LNCaP clone FGC (cell line): ENCODE data around the gene MARCHF7.
"Not testable (repeated sequence)": the region's sequence is repeated elsewhere in the genome, so short reads cannot be mapped to it uniquely, and the experiment has no call there.

Experiments used
- DNase-seq: peaks from one replicate; pipeline ENCODE4 v3.0.0-alpha.2; 2011; ENCODE audit warnings: low read depth
- H3K4me3 ChIP-seq: 2 replicates; pipeline ENCODE4 v1.5.1; 2011; ENCODE audit warnings: mild to moderate bottlenecking, low read depth, low read length, control low read depth
- TF ChIP-seq, protein P1 (sequence below): IDR thresholded peaks from 2 replicates; pipeline ENCODE4 v1.5.1; 2012; ENCODE audit warnings: mild to moderate bottlenecking; ENCODE audit not compliant: control insufficient read depth, insufficient read depth; ENCODE audit errors: extremely low read depth

The MARCHF7 gene

DNA sequence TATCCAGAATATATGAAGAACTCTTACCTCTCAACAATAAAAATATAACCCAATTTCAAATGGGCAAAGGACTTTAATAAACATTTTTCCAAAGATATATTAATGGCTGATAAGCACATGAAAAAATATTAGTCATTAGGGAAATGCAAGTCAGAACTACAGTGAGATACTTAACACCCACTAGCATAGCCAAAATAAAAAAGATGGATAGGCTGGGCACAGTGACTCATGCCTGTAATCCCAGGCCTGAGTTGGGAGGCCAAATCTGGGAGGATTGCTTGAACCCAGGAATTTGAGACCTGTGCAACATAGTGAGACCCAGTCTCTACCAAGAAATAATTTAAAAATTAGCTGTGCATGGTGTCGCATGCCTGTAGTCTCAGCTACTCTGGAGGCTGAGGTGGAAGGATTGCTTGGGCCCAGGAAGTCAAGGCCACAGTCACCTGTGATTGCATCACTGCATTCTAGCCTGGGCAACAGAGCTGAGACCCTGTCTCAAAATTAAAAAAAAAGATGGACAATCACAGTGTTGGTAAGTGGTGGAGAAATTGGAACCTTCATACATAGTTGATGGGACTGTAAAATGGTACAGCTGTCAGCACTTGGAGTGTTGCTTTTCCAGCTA is 25.1 kb downstream of the MARCHF7 start:
- no peak for DNase-seq
- no peak overlapping the region for H3K4me3 ChIP-seq
- TF ChIP-seq, protein P1, sequence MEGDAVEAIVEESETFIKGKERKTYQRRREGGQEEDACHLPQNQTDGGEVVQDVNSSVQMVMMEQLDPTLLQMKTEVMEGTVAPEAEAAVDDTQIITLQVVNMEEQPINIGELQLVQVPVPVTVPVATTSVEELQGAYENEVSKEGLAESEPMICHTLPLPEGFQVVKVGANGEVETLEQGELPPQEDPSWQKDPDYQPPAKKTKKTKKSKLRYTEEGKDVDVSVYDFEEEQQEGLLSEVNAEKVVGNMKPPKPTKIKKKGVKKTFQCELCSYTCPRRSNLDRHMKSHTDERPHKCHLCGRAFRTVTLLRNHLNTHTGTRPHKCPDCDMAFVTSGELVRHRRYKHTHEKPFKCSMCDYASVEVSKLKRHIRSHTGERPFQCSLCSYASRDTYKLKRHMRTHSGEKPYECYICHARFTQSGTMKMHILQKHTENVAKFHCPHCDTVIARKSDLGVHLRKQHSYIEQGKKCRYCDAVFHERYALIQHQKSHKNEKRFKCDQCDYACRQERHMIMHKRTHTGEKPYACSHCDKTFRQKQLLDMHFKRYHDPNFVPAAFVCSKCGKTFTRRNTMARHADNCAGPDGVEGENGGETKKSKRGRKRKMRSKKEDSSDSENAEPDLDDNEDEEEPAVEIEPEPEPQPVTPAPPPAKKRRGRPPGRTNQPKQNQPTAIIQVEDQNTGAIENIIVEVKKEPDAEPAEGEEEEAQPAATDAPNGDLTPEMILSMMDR: no peak

GRCh38 chr2:159737917-159738296 is 25.6 kb downstream of the MARCHF7 start:
- TF ChIP-seq, protein P1: no peak
- no peak overlapping the region for H3K4me3 ChIP-seq
- DNase-seq: no peak

DNA sequence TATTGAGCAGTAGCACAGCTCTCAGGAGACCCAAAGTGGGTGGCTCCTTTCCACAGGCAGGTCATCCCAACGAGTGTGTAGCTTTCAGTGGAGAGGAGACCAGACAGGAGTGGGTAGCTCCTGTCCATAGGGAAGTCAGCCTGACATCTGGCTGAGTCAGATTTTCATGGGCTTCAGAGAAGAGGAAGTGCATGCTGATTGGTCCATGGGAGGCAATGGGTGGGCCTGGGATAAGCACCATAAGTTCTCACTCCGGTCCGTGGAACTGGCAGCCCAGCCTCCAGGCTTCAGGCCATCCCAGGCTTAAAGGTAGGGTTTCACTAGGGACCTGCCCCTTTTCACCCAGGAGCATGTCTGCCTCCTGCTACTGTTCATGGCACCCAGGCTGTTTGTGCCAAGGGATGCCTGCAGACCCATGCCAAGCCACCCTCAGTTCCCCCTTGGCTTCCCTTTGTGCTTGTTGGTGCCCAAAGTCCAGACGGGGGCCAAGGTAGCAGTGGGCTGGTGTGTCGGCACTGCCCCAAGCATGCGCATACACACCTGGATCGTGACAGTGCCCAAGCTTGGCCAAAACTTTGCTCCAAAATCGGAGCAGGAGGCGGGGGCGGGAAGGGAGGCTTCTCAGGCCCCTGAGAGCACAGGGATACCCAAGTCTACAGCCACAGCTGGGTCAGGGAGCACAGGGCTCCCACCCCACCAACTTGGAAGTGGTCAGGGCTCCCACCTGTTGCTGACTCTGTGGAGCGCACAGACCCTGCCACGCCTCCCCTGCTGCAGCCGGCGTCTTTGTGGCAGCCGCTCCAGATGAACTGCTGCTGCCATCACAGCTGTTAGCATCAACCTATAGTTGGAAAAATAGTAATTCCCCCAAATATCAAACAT is 26.4 kb downstream of the MARCHF7 start:
- TF ChIP-seq, protein P1: no peak
- DNase-seq: no peak

DNA sequence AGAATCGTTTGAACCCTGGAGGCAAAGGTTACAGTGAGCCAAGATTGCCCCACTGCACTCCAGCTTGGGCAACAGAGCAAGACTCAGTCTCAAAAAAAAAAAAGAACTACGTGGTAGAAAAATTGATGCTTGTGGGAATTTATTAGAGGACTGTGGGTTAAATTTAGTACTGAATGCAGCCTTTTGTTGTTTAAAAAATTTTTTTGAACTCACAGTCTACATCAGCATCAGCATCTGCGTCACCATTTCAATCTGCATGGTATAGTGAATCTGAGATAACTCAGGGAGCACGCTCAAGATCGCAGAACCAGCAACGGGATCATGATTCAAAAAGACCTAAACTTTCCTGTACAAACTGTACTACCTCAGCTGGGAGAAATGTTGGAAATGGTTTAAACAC is 30.5 kb downstream of the MARCHF7 start:
- DNase-seq: no peak
- H3K4me3 ChIP-seq: no peak overlapping the region
- TF ChIP-seq, protein P1: no peak

More for the DNA sequence above, 26.4 kb downstream of the MARCHF7 start:
- H3K4me3 ChIP-seq: no peak overlapping the region

DNA sequence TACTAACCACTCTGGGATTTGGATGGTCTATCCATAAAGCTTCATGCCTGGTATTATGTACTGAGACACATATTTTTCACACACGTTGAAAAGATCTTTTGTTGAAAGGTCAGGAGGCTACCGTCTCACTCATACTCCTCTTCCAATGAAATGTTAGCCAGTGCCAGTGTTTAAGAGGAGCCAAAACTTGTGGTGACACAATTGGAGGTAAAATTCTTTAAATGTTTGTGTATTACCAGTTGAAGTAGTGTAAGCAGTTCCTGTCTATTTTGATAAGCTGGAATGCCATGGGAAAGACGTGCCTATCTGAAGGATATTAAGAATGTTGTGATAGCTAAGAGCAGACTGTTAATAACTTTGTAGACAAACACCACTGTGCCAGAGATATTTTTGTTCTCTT is 32.1 kb downstream of the MARCHF7 start:
- DNase-seq: no peak
- no peak overlapping the region for H3K4me3 ChIP-seq
- TF ChIP-seq, protein P1: no peak

GRCh38 chr2:159745237-159745636 is 32.9 kb downstream of the MARCHF7 start:
- not testable (repeated sequence) for H3K4me3 ChIP-seq, DNase-seq

- no peak overlapping the region for H3K4me3 ChIP-seq
- DNase-seq: no peak
- TF ChIP-seq, protein P1: no peak
These were observed 35.8 kb downstream of the MARCHF7 start for GRCh38 chr2:159748089-159748488.
